IPS-18c (cell line): ENCODE data around the gene JMJD1C.

Source experiments
- H3K4me3 ChIP-seq: 2 replicates; pipeline ENCODE4 v1.7.0; 2013; ENCODE audit warnings: low read depth, mild to moderate bottlenecking, low read length, moderate library complexity; ENCODE audit not compliant: insufficient read depth
- H3K9me3 ChIP-seq: one replicate; pipeline ENCODE4 v1.6.1; 2013; ENCODE audit warnings: mild to moderate bottlenecking, low read length, moderate library complexity; ENCODE audit not compliant: control insufficient read depth, insufficient read depth

JMJD1C gene

DNA sequence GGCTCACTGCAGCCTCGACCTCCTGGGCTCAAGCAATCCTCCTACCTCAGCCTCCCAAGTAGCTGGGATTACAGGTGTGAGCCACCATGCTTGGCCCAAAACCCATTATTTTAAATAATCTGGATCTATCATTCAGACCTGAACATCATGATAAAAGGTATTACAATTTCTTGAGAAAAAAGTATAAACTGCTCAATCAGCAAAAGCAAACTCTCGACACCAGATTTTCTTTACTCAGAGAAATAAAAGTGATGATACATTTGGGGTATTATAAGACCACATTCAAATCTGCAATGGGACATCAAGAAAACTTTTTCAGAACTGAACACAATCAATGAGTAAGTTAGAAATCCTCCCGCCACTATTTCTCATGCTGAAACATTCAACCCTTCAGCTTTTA is 41.2 kb downstream of the JMJD1C start:
- H3K9me3 ChIP-seq, result no peaks in the 10 kb centered on the region
- H3K4me3 ChIP-seq, result no peak overlapping the region

DNA sequence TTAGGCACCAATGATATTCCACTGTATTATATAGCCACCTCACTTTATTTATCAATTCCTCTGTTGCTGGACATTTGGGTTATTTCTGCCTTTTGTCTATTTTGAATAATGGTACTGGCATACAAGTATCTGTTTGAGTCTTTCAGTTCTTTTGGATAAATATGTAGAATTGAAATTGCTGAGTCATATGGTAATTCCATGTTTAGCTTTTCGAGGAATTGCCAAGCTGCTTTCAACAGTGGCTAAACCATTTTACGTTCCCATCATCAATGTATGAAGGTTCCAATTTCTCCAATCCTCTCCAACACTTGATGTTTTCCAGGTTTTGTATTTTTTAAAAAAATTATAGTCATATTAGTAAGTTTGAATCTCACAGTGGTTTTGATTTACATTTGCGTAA is 42.3 kb downstream of the JMJD1C start:
- Histone ChIP-seq H3K4me3 (no peak overlapping the region), H3K9me3 (no peaks in the 10 kb centered on the region)

GRCh38 chr10:63421591-63421990 is 44.2 kb downstream of the JMJD1C start:
- H3K4me3 ChIP-seq, result no peak overlapping the region
- H3K9me3 ChIP-seq, result no peaks in the 10 kb centered on the region

DNA sequence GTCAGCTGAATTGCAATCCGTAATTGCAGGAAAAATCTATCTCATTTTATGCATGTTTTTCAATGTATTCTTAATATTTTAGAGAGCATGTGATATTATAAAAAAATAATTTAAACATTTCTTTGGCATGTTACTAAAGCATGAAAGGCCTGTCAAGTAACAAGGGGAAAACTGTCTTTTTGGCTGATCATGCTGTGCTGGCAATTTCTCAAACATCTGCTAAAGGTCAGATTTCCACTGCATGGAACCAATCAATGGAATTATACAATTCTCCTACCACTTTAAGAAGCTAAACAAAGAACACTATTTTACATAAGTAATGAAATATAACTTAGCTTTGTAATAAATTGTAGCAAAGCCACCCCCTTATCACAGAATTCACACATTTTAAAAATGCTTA is 49.4 kb downstream of the JMJD1C start:
- Histone ChIP-seq H3K9me3 (no peaks in the 10 kb centered on the region), H3K4me3 (no peak overlapping the region)

- Histone ChIP-seq H3K9me3 (no peaks in the 10 kb centered on the region), H3K4me3 (no peak overlapping the region)
Observed at GRCh38 chr10:63415640-63416244, 50.0 kb downstream of the JMJD1C start.

DNA sequence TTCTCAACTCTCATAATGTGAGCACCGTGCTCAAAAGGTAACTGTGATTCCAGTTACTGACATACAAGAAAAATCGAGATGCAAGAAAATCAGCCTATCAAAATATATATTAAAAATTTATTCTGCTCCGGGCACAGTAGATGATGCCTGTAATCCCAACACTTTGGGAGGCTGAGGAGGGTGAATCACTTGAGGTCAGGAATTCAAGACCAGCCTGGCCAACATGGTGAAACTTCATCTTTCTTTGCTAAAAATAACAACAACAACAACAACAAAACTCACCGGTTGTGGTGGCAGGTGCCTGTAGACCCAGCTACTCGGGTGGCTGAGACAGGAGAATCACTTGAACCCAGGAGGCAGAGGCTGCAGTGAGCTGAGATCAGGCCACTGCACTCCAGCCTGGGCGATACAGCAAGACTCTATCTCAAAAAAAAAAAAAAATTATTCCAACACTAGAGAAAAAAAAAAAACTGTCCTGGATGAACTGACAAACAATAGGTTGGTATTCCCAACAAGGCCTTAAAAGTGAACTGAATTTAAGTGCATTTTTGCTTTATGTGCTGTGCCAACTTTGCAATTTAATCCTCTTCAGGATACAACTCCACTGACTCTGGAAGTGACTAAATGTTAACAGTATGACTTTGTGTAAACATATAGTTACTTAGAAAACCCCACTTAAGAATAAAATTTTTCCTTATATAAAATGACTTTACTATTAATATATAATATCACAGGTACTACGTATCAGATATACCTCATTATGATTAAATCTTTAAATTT is 51.1 kb downstream of the JMJD1C start:
- H3K9me3 ChIP-seq, result no peaks in the 10 kb centered on the region
- H3K4me3 ChIP-seq, result no peak overlapping the region

DNA sequence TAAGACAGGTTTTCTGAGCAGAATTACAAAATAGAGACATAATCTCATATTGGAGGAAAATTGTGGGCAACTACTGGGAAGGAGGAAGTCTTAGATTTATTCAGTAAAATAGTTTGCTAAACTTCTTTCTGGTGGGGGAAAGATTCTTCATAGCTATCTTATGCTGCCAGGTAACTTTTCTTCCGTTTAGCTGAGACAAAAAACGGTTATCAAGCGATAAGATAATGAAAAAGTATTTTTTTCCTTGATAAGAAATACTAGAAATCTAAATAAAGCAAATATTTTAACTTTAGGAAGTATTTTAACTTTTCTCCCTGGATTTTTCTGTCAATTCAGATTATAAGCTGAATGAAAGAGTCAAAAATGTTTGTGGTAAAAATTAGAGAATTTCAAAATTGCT is 52.3 kb downstream of the JMJD1C start:
- H3K9me3 ChIP-seq, result no peaks in the 10 kb centered on the region
- H3K4me3 ChIP-seq, result no peak overlapping the region

DNA sequence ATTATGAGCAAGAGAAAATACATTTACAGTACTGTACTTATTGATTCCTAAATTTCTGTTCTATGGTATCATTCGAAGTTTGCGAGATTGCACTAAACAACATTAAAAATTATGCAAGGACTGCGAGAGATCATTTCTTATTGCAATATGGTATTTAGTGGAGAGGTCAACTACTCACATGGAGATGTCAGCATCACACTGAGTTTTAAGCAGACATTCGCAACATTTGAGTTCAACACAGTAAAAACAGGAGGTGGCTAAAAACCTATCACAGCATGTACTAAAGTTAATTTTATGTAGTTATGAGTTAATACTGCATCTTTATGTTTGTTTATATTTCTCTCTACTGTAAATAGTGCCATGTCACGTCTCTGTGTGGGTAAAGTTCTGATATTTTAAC is 53.5 kb downstream of the JMJD1C start:
- H3K4me3 ChIP-seq, result no peak overlapping the region
- no peaks in the 10 kb centered on the region for H3K9me3 ChIP-seq

DNA sequence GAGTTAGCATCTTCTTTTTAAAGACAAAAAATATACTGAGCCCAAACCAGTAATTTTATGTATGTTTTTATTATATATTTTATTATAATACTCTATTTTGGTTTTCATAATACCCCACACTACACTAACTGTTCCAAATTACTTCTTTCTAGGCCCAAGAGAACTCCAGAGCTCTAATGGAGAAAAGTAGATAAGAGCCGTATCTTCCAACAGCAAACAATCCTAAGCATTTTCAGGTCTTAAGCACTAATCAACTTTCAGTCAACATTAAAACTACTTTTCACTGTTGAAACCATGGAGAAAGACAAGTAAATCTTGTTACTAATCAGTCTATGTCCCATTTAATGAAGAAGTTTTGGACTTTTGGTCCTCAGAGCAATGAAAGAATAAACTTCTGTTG is 55.1 kb downstream of the JMJD1C start:
- Histone ChIP-seq H3K9me3 (no peaks in the 10 kb centered on the region), H3K4me3 (no peak overlapping the region)

DNA sequence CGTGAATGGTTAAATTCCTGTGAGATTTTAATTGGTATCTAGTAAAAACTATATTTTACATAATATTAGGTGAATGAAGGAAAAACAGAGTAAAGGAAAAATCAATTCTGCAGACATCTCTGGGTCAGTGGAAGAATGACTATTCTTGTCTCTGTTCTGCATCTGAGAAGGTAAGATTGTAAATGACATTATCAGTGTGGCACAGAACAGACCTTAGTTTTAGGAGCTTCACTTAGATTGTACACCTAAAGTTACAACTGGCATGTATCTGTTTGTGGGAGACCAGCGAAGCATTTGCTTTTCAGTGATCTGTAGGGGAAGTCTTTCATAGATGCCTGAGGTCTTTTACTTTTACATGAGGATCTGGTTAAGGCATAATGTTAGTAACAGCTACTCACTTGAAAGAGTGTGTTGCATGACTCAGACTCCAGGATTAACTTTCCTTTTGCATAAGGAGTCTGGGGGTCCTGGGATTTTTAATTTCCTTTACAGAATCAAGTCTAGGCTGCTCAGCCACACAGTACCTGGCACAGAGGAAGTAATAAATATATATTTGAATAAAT is 56.2 kb downstream of the JMJD1C start:
- H3K4me3 ChIP-seq, result no peak overlapping the region
- no peaks in the 10 kb centered on the region for H3K9me3 ChIP-seq

- no peaks in the 10 kb centered on the region for H3K9me3 ChIP-seq
- no peak overlapping the region for H3K4me3 ChIP-seq
Observed at GRCh38 chr10:63407136-63407662, 58.6 kb downstream of the JMJD1C start.

GRCh38 chr10:63396133-63396761 is 69.5 kb downstream of the JMJD1C start:
- peaks cover 2% of the 10 kb centered on the region for H3K9me3 ChIP-seq
- H3K4me3 ChIP-seq, result no peak overlapping the region

GRCh38 chr10:63393050-63393449 is 72.7 kb downstream of the JMJD1C start:
- no peak overlapping the region for H3K4me3 ChIP-seq

GRCh38 chr10:63392224-63392623 is 73.6 kb downstream of the JMJD1C start:
- peaks cover 2% of the 10 kb centered on the region for H3K9me3 ChIP-seq

More at GRCh38 chr10:63393050-63393449, 72.7 kb downstream of the JMJD1C start:
- peaks cover 2% of the 10 kb centered on the region for H3K9me3 ChIP-seq

DNA sequence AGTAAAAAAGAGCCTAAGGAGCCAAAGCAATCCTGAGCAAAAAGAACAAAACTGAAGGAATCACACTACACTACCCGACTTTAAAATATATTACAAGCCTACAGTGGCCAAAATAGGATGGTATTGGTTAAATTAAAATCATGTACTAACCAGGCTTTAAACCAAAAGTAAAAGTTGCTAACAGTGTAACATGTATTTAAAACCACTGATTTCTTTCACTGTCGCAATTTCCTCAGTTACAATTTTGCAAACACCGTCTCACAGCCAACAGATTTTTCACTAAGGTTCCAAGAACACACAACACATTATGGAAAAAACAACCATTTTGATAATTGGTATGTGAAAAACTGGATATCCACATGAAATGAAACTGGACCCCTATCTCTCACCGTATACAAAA is 74.0 kb downstream of the JMJD1C start:
- Histone ChIP-seq H3K4me3 (no peak overlapping the region), H3K9me3 (peaks cover 2% of the 10 kb centered on the region)

More at GRCh38 chr10:63392224-63392623, 73.6 kb downstream of the JMJD1C start:
- H3K4me3 ChIP-seq, result no peak overlapping the region

DNA sequence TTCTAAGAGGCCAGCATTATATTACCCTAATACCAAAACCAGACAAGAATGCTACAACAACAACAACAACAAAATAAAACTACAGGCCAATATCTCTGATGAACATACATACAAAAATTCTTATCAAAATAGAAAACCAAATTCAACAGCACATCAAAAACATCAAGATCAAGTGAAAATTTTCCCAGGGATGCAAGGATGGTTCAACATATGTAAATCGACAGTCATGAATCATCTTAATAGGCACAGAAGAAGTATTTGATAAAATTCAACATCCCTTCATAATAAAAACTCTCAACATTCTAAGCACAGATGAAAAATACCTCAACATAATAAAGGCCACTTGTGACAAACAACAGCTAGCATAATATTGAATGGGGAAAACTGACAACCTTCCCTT is 75.3 kb downstream of the JMJD1C start:
- no peak overlapping the region for H3K4me3 ChIP-seq
- H3K9me3 ChIP-seq, result peaks cover 2% of the 10 kb centered on the region

- Histone ChIP-seq H3K9me3 (peaks cover 2% of the 10 kb centered on the region), H3K4me3 (no peak overlapping the region)
Observed at GRCh38 chr10:63388421-63389031, 77.3 kb downstream of the JMJD1C start.
